ENCODE measurements around the gene ADCY4.

- TF ChIP-seq CTCF (IDR thresholded peaks at IDR 0.05) (no peak), POLR2A (IDR thresholded peaks at IDR 0.05) (no peak)
These were observed 4.0 kb upstream of the ADCY4 start for GRCh38 chr14:24338843-24339242.

Measured in esophagus squamous epithelium (tissue), 4 donors.